ENCODE measurements around the gene SLIT3. TPM values are rescaled to one million over a fixed set of nuclear protein-coding genes. Genes with fewer than 3 reads are reported as not detected.

SLIT3 gene
- total and polyA plus RNA-seq, 9 of the 15 experiments (the other 6 are each of a cell fraction or from before 2014, with no cell fraction given): 0.01 to 0.04 TPM; not detected in 7

GRCh38 chr5:168649306-168649705 is 651.6 kb downstream of the SLIT3 start:
- H3K36me3 ChIP-seq (ENCODE audit: control insufficient read depth, insufficient read depth, low read length): no peaks in the 10 kb centered on the region
- DNase-seq (ENCODE audit: extremely low read depth in 1 of 4, low spot score in 3 of 4): no peak
- POLR2A ChIA-PET: no interaction called here
- CTCF ChIA-PET (ENCODE audit: low intra/inter-chr PET ratio): no interaction called here
- H3K9ac ChIP-seq (ENCODE audit: insufficient read depth in 1 of 2, low read depth in 2 of 2, low read length in 2 of 2): no peak overlapping the region
- H3K9me3 ChIP-seq (replicated peaks; ENCODE audit: control insufficient read depth, insufficient read depth, low read depth, low read length): no peaks in the 10 kb centered on the region
- TF ChIP-seq ZNF41 (CRISPR knock-in tag; conservative IDR thresholded peaks at IDR 0.05) (no peak), EGR1 (conservative IDR thresholded peaks at IDR 0.05) (peak; percentile 44), MYBL2 (IDR thresholded peaks at IDR 0.05; ENCODE audit: low read depth) (no peak), MYBL2 (CRISPR knock-in tag; IDR thresholded peaks at IDR 0.05; ENCODE audit: borderline replicate concordance) (no peak), HDAC2 (IDR thresholded peaks at IDR 0.05) (no peak), ZNF253 (CRISPR knock-in tag; conservative IDR thresholded peaks at IDR 0.05) (no peak), FOXK2 (conservative IDR thresholded peaks at IDR 0.05 in 1 of 2, IDR thresholded peaks at IDR 0.05 in 1 of 2; ENCODE audit: low read depth in 2 of 2) (no peak), HMBOX1 (IDR thresholded peaks at IDR 0.05) (no peak)
- WGBS (ENCODE audit: insufficient coverage, low coverage, missing lambda C conversion rate): 0% methylated on average over 2 of the region's 2 CpGs
- intact Hi-C loops (cut with micrococcal nuclease) (no loop called here), in situ Hi-C loops (cut with MboI) (no loop called here)
- no peak overlapping the region for H3K4me3 ChIP-seq
- FAIRE-seq: no peak
- H3K9me1 ChIP-seq (ENCODE audit: control insufficient read depth, insufficient read depth, low read length): no peaks in the 10 kb centered on the region
- H3K79me2 ChIP-seq (ENCODE audit: control insufficient read depth, insufficient read depth, low read length): no peaks in the 10 kb centered on the region
- no peaks in the 10 kb centered on the region for H3K27me3 ChIP-seq (ENCODE audit: control insufficient read depth in 2 of 2, insufficient read depth in 2 of 2, low read length in 2 of 2)
- BruUV-seq (replicated peaks): no TSS peak
- H3K4me1 ChIP-seq (replicated peaks in 1 of 2; ENCODE audit: control insufficient read depth in 2 of 2, insufficient read depth in 2 of 2, low read length in 2 of 2): peaks cover 0 to 5% of the 10 kb centered on the region in 2 experiments; a peak in 2 of 5 replicates
- H2AFZ ChIP-seq (ENCODE audit: low read depth, low read length): no peak overlapping the region
- no peaks in the 10 kb centered on the region for H4K20me1 ChIP-seq (replicated peaks; ENCODE audit: control insufficient read depth, insufficient read depth, low read length)
- H3K4me2 ChIP-seq (ENCODE audit: insufficient read depth, low read length): no peak overlapping the region
- H3K27ac ChIP-seq (ENCODE audit: extremely low read depth, low read depth, low read length): no peak overlapping the region
- no peak for ATAC-seq
